GM19468 (cell line): ENCODE data around the gene STIM1.
"Not testable (repeated sequence)": the region's sequence is repeated elsewhere in the genome, so short reads cannot be mapped to it uniquely, and the experiment has no call there.

Experiments
- ATAC-seq: cut with Tn5 transposase; IDR thresholded peaks from one replicate; pipeline ENCODE4 v1.9.1; 2021; ENCODE audit warnings: mild to moderate bottlenecking, moderate library complexity, moderate number of reproducible peaks; ENCODE audit not compliant: unreplicated experiment; ENCODE audit errors: extremely low read depth

The STIM1 gene

GRCh38 chr11:3849297-3849874 lies 6.1 kb upstream of the STIM1 start:
- no peak for ATAC-seq

GRCh38 chr11:3853545-3853842 lies 2.0 kb upstream of the STIM1 start:
- ATAC-seq = no peak

GRCh38 chr11:3853899-3854659 lies 1.4 kb upstream of the STIM1 start:
- peak; percentile 12 for ATAC-seq

GRCh38 chr11:3854660-3854976 lies 846 bp upstream of the STIM1 start:
- ATAC-seq = no peak

GRCh38 chr11:3855808-3856491 lies 486 bp downstream of the STIM1 start:
- no peak for ATAC-seq

- no peak for ATAC-seq
Observed at GRCh38 chr11:3856856-3857553, 1.5 kb downstream of the STIM1 start.

- no peak for ATAC-seq
Observed at GRCh38 chr11:3857628-3858027, 2.2 kb downstream of the STIM1 start.

- no peak for ATAC-seq
Observed at GRCh38 chr11:3859373-3859881, 4.0 kb downstream of the STIM1 start.

- ATAC-seq = no peak
Observed at GRCh38 chr11:3860375-3860774, 4.9 kb downstream of the STIM1 start.

GRCh38 chr11:3860898-3861393 lies 5.5 kb downstream of the STIM1 start:
- not testable (repeated sequence) for ATAC-seq

- no peak for ATAC-seq
Observed at GRCh38 chr11:3861683-3862082, 6.2 kb downstream of the STIM1 start.

GRCh38 chr11:3865388-3866193 lies 10.1 kb downstream of the STIM1 start:
- no peak for ATAC-seq

GRCh38 chr11:3866206-3866605 lies 10.7 kb downstream of the STIM1 start:
- peak; percentile 47 for ATAC-seq

GRCh38 chr11:3866836-3867208 lies 11.4 kb downstream of the STIM1 start:
- ATAC-seq = no peak

GRCh38 chr11:3867209-3868091 lies 12.0 kb downstream of the STIM1 start:
- ATAC-seq = no peak

- no peak for ATAC-seq
Observed at GRCh38 chr11:3873712-3874349, 18.4 kb downstream of the STIM1 start.

GRCh38 chr11:3876613-3877012 lies 21.1 kb downstream of the STIM1 start:
- no peak for ATAC-seq

- ATAC-seq = no peak
Observed at GRCh38 chr11:3877364-3878257, 22.1 kb downstream of the STIM1 start.
